Prostate gland (tissue), 2 donors: ENCODE data around the gene TMC2. TPM values are rescaled to one million over a fixed set of nuclear protein-coding genes. Genes with fewer than 3 reads are reported as not detected.

Experiments used
- DNase-seq: peaks from one replicate; pipeline ENCODE4 v3.0.0-alpha.2; 2019; ENCODE audit warnings: low spot score
- H3K27ac ChIP-seq, 2 donors: fragments of 200-600 bp; sonication (generic); 2 replicates each; pipeline ENCODE4 v1.5.1; 2017 to 2019
- H3K27me3 ChIP-seq: fragments of 200-600 bp; sonication (generic); replicated peaks from 2 replicates; pipeline ENCODE4 v1.5.1; 2019; ENCODE audit not compliant: insufficient read depth
- H3K36me3 ChIP-seq, 2 donors: fragments of 200-600 bp; sonication (generic); 1 replicate in 1 of 2; 2 replicates in 1 of 2; pipeline versions ENCODE4 v1.5.1 to v1.8.1; 2017 to 2019
- H3K4me1 ChIP-seq: fragments of 200-600 bp; sonication (generic); replicated peaks from 2 replicates; pipeline ENCODE4 v1.5.1; 2019
- H3K4me3 ChIP-seq, 2 donors: fragments of 200-600 bp; sonication (generic); 2 replicates each; pipeline ENCODE4 v1.5.1; 2017 to 2019
- H3K9me3 ChIP-seq: fragments of 200-600 bp; sonication (generic); 2 replicates; pipeline ENCODE4 v1.5.1; 2017
- POLR2A ChIP-seq: fragments of 450-650 bp; IDR thresholded peaks from one replicate; pipeline ENCODE4 v1.6.1; 2016; ENCODE audit warnings: antibody characterized with exemption, mild to moderate bottlenecking
- POLR2AphosphoS5 ChIP-seq: sonication (generic); formaldehyde crosslinking; IDR thresholded peaks from one replicate; pipeline ENCODE4 v1.6.1; 2017; ENCODE audit warnings: antibody characterized with exemption
- WGBS: methylation state at CpG from one replicate; pipeline ENCODE4 v1.1.5; 2018; 5-methylcytosine and 5-hydroxymethylcytosine counted together
- intact Hi-C: fragments of 100-400 bp; cut with DNase I; formaldehyde crosslinking; loops from one replicate; pipeline ENCODE4 v1.14.2; 2022
- total RNA-seq, 2 donors: library from RNA; depleted of rRNA; stranded (reverse); fragments of >200 nt; gene quantifications; one replicate each; pipeline ENCODE4 v1.1.0, GENCODE V29; 2016
- TF ChIP-seq, protein P1 (sequence below), 4 experiments: fragments of 200-600 bp in 2 of 4; fragments of 450-650 bp in 2 of 4; sonication (generic) in 2 of 4; IDR thresholded peaks; 1 replicate in 3 of 4; 2 replicates in 1 of 4; pipeline ENCODE4 v1.5.1; 2016 to 2019; ENCODE audit warnings: antibody characterized with exemption in 4 of 4, mild to moderate bottlenecking in 2 of 4, moderate library complexity in 2 of 4

TMC2 gene
- total RNA-seq, 2 donors from 2014 or later, result 0.23 TPM; not detected in 1

- no peaks in the 10 kb centered on the region for H3K9me3 ChIP-seq
- TF ChIP-seq POLR2A (no peak), POLR2AphosphoS5 (no peak)
- DNase-seq, result no peak
- H3K4me3 ChIP-seq, result no peak overlapping the region
- WGBS, result 69% methylated on average over 13 of the region's 13 CpGs
- H3K36me3 ChIP-seq, result peaks cover 24 to 45% of the 10 kb centered on the region in 2 donors
- peaks cover 8% of the 10 kb centered on the region for H3K4me1 ChIP-seq
- H3K27me3 ChIP-seq, result no peaks in the 10 kb centered on the region
- intact Hi-C loops, result no loop called here
- H3K27ac ChIP-seq, result no peak overlapping the region
Observed at GRCh38 chr20:2658414-2659354, 122.3 kb downstream of the TMC2 start.

- Histone ChIP-seq H3K36me3 (peaks cover 23 to 40% of the 10 kb centered on the region in 2 donors), H3K27me3 (no peaks in the 10 kb centered on the region), H3K4me1 (peaks cover 3% of the 10 kb centered on the region), H3K9me3 (no peaks in the 10 kb centered on the region), H3K27ac (no peak overlapping the region), H3K4me3 (no peak overlapping the region)
- intact Hi-C loops, result no loop called here
- no peak for DNase-seq
- 85% methylated on average over 10 of the region's 10 CpGs for WGBS
- no peak for TF ChIP-seq POLR2AphosphoS5
- TF ChIP-seq, protein P1, sequence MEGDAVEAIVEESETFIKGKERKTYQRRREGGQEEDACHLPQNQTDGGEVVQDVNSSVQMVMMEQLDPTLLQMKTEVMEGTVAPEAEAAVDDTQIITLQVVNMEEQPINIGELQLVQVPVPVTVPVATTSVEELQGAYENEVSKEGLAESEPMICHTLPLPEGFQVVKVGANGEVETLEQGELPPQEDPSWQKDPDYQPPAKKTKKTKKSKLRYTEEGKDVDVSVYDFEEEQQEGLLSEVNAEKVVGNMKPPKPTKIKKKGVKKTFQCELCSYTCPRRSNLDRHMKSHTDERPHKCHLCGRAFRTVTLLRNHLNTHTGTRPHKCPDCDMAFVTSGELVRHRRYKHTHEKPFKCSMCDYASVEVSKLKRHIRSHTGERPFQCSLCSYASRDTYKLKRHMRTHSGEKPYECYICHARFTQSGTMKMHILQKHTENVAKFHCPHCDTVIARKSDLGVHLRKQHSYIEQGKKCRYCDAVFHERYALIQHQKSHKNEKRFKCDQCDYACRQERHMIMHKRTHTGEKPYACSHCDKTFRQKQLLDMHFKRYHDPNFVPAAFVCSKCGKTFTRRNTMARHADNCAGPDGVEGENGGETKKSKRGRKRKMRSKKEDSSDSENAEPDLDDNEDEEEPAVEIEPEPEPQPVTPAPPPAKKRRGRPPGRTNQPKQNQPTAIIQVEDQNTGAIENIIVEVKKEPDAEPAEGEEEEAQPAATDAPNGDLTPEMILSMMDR (IDR thresholded peaks at IDR 0.05), result no peak
- TF ChIP-seq POLR2A, result no peak
Observed at GRCh38 chr20:2659547-2659946, 123.2 kb downstream of the TMC2 start.

- H3K36me3 ChIP-seq, result peaks cover 0 to 18% of the 10 kb centered on the region in 2 donors
- H3K27me3 ChIP-seq, result no peaks in the 10 kb centered on the region
- H3K4me3 ChIP-seq, result peak overlapping the region; percentile 74 to 95
- TF ChIP-seq, protein P1 (IDR thresholded peaks at IDR 0.05), result no peak
- TF ChIP-seq POLR2AphosphoS5 (no peak), POLR2A (no peak)
- no peak for DNase-seq
- intact Hi-C loops, result loop anchor here (1.0 to 10.0 kb wide), 3 partner anchors 11 to 559 kb away; partner anchors contain the start of genes NOP56, SNRPB and STK35
- peak overlapping the region; percentile 88 to 90 for H3K27ac ChIP-seq
- no peaks in the 10 kb centered on the region for H3K9me3 ChIP-seq
- peaks cover 3% of the 10 kb centered on the region for H3K4me1 ChIP-seq
- WGBS, result 5% methylated on average over 13 of the region's 13 CpGs
Observed at GRCh38 chr20:2663364-2663886, 127.1 kb downstream of the TMC2 start.

DNA sequence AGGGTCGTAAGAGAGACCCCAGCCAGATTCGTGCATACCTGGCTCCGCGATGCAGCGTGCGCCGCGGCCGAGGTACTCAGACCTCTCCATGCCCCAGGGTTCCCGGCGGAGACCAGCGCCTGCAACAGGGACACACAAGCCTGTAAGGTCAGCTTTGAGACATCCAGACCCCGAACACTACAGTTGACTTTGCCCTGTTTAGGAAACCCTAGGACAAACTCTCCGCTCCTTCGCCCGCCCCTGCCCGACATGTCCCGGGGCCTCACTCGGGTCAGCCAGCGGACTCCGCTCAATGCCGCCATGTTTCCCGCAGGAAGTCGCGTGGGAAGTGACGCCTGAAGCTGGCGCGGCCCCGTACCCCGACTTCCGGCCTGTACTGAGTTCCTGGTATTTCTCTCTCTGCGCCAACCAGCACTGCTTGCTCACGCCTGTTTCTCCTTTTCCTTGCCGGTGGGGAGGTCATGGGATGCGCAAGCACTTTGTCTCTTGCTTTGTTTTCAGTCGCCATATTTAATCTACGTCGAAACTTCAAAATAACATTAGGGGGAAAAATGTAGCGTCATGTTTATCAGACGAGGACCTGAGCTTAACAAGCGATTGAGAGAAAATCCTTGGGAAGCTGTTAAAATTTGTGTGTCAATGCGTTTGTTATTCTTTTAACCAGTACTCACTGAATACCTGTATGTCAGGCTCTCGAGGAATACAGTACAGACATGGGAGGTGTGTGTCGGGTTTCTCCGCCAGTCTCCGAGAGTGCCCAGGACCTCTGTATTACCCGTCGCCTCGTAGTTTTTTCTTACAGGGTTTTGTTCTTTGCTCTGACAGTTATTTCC lies 127.7 kb downstream of the TMC2 start, which contains the start of gene IDH3B:
Gene IDH3B, minus strand, starts transcription at position 330 of the 833 bp plus-strand sequence. Its CDS starts 28 bp downstream, at position 302.
- intact Hi-C loops, result loop anchor here (1.0 to 10.0 kb wide), 3 partner anchors 12 to 559 kb away; partner anchors contain the start of genes NOP56, SNRPB and STK35
- TF ChIP-seq, protein P1 (IDR thresholded peaks at IDR 0.05), result peak in 1 of 4 experiments; percentile 12
- peak; percentile 77 for TF ChIP-seq POLR2A
- TF ChIP-seq POLR2AphosphoS5, result peak; percentile 99
- Histone ChIP-seq H3K27ac (peak within 1 kb of the TSS; percentile 88 to 90), H3K9me3 (no peaks in the 10 kb centered on the region), H3K27me3 (no peaks in the 10 kb centered on the region), H3K4me3 (peak within 1 kb of the TSS; percentile 74 to 95), H3K4me1 (peaks cover 3% of the 10 kb centered on the region), H3K36me3 (peaks cover 0 to 17% of the 10 kb centered on the region in 2 donors)
- DNase-seq, result peak; percentile 92
- 6% methylated on average over 49 of the region's 49 CpGs for WGBS

- DNase-seq, result no peak
- H3K27me3 ChIP-seq, result no peaks in the 10 kb centered on the region
- no peaks in the 10 kb centered on the region for H3K36me3 ChIP-seq
- H3K27ac ChIP-seq, result no peak overlapping the region
- 29% methylated on average over 4 of the region's 4 CpGs for WGBS
- H3K4me1 ChIP-seq, result no peaks in the 10 kb centered on the region
- no peak overlapping the region for H3K4me3 ChIP-seq
- intact Hi-C loops, result no loop called here
- TF ChIP-seq POLR2A, result no peak
- TF ChIP-seq, protein P1 (IDR thresholded peaks at IDR 0.05), result no peak
- TF ChIP-seq POLR2AphosphoS5, result no peak
- no peaks in the 10 kb centered on the region for H3K9me3 ChIP-seq
Observed at GRCh38 chr20:2671977-2672376, 135.6 kb downstream of the TMC2 start.
